Panc1 (cell line): ENCODE data around the gene ADCYAP1R1. TPM values are rescaled to one million over a fixed set of nuclear protein-coding genes. Genes with fewer than 3 reads are reported as not detected.
A peak's percentile ranks its signal among the peaks of the same experiment; 100 is the strongest.

Source experiments
- ATAC-seq: fragments of 200-7000 bp; cut with Tn5 transposase; 2 replicates; pipeline ENCODE4 v1.9.1; 2020; ENCODE audit warnings: mild to moderate bottlenecking, moderate library complexity
- BruUV-seq: library from RNA; stranded (reverse); fragments of 400-500 nt; replicated peaks from 2 replicates; lab custom pipeline; 2021; lab: Mats Ljungman, UMichigan
- CTCF ChIA-PET: fragments of 300-600 bp; sonication (Branson Sonifier 250); formaldehyde crosslinking; loops from one replicate; lab custom pipeline; 2022; ENCODE audit warnings: antibody characterized with exemption; lab: Charles Lee
- POLR2A ChIA-PET: fragments of 300-600 bp; sonication (Branson Sonifier 250); formaldehyde crosslinking; loops from one replicate; lab custom pipeline; 2022; ENCODE audit warnings: antibody characterized with exemption; lab: Charles Lee
- DNase-seq: peaks from one replicate; pipeline ENCODE4 v3.0.0-alpha.2; 2010; ENCODE audit warnings: low read depth, low spot score
- H3K27ac ChIP-seq: 2 replicates; pipeline ENCODE4 v1.5.1; 2011; ENCODE audit warnings: mild to moderate bottlenecking, low read length, inconsistent platforms
- H3K27me3 ChIP-seq: fragments of 200-500 bp; sonication (Bioruptor generic); 2 replicates; pipeline ENCODE4 v1.6.0; 2014; ENCODE audit warnings: low read length, inconsistent platforms; ENCODE audit not compliant: control insufficient read depth, insufficient read depth
- H3K36me3 ChIP-seq: fragments of 200-500 bp; sonication (Bioruptor generic); 2 replicates; pipeline ENCODE4 v1.5.1; 2014; ENCODE audit warnings: inconsistent platforms, mild to moderate bottlenecking, low read length, moderate library complexity; ENCODE audit not compliant: control insufficient read depth, insufficient read depth
- H3K4me1 ChIP-seq: 2 replicates; pipeline ENCODE4 v1.5.1; 2011; ENCODE audit warnings: inconsistent platforms, mild to moderate bottlenecking, low read length, moderate library complexity; ENCODE audit not compliant: control insufficient read depth, insufficient read depth
- H3K4me3 ChIP-seq, 2 experiments: 2 replicates each; pipeline ENCODE4 v1.5.1; 2011 to 2012; ENCODE audit warnings: low read depth in 2 of 2, low read length in 2 of 2, mild to moderate bottlenecking in 2 of 2, inconsistent platforms in 1 of 2, moderate library complexity in 1 of 2
- H3K9me3 ChIP-seq: fragments of 200-500 bp; sonication (Bioruptor generic); 2 replicates; pipeline ENCODE4 v1.5.1; 2014; ENCODE audit warnings: low read depth, mild to moderate bottlenecking, inconsistent platforms, low read length, moderate library complexity; ENCODE audit not compliant: control insufficient read depth, insufficient read depth
- POLR2AphosphoS5 ChIP-seq: IDR thresholded peaks from 2 replicates; pipeline ENCODE4 v1.6.1; 2012; ENCODE audit warnings: mild to moderate bottlenecking, low read depth, low read length, moderate library complexity
- REST ChIP-seq, 2 experiments: IDR thresholded peaks; 2 replicates each; pipeline ENCODE4 v1.6.1; 2011 to 2012; ENCODE audit warnings: low read depth in 2 of 2, control low read depth in 1 of 2, low read length in 1 of 2, mild to moderate bottlenecking in 1 of 2, moderate library complexity in 1 of 2; ENCODE audit not compliant: insufficient read depth in 1 of 2
- SIN3A ChIP-seq: IDR thresholded peaks from 2 replicates; pipeline ENCODE4 v1.6.1; 2012; ENCODE audit warnings: low read depth, mild to moderate bottlenecking, low read length, moderate library complexity, borderline replicate concordance; ENCODE audit not compliant: insufficient read depth
- TCF7L2 ChIP-seq: IDR thresholded peaks from 2 replicates; pipeline ENCODE4 v1.6.1; 2011; ENCODE audit warnings: mild to moderate bottlenecking, low read depth, low read length, inconsistent platforms
- in situ Hi-C: cut with HindIII; loops from 2 replicates; pipeline ENCODE4 v1.10.0; 2016; ENCODE audit warnings: low sequenced_read_pairs, low pct_unique_long_range_greater_than_20kb
- intact Hi-C: fragments of 100-400 bp; cut with micrococcal nuclease; formaldehyde crosslinking; loops from one replicate; pipeline ENCODE4 v1.10.0; 2022; ENCODE audit not compliant: unreplicated experiment
- total RNA-seq: library from RNA; stranded (reverse); gene quantifications from one replicate; pipeline ENCODE4 v1.2.1, GENCODE V29; 2021; ENCODE audit not compliant: unreplicated experiment
- TF ChIP-seq, protein P1 (sequence below): fragments of 450-650 bp; IDR thresholded peaks from 2 replicates; pipeline ENCODE4 v1.5.1; 2017; ENCODE audit warnings: mild to moderate bottlenecking

ADCYAP1R1 gene
- total RNA-seq, 1 experiment from 2014 or later, result not detected

DNA sequence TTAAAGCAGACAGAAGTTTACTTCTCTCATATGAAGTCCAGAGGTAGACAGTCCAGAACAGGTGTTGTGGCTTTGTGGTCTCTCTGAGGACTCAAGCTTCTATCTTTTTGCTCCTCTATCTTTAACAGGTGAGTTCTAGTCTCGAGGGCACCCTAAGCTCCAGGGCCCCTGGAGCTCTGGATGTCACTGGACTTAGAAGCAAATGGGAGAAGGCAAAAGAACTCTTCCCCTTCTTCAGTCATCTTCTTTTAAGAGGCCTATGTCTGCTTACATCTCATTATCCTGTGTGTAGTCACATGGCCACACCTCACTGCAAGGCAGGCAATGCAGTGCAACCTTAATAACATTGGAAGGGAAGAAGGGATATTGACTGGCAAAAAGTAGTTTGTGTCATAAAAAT is 61.6 kb downstream of the ADCYAP1R1 start:
- POLR2A ChIA-PET, result no interaction called here
- H3K4me1 ChIP-seq, result no peaks in the 10 kb centered on the region
- H3K27me3 ChIP-seq, result peaks cover 22% of the 10 kb centered on the region
- H3K4me3 ChIP-seq, result no peak overlapping the region
- no peaks in the 10 kb centered on the region for H3K36me3 ChIP-seq
- ATAC-seq (no peak), DNase-seq (no peak)
- intact Hi-C loops, result no loop called here
- H3K9me3 ChIP-seq, result no peaks in the 10 kb centered on the region
- CTCF ChIA-PET, result no interaction called here
- no TSS peak for BruUV-seq
- in situ Hi-C loops, result no loop called here
- no peak overlapping the region for H3K27ac ChIP-seq
- TF ChIP-seq SIN3A (no peak), REST (IDR thresholded peaks at IDR 0.05; ENCODE audit: insufficient read depth in 1 of 2, low read depth in 2 of 2, low read length in 1 of 2) (no peak), POLR2AphosphoS5 (no peak), TCF7L2 (no peak)
- TF ChIP-seq, protein P1, sequence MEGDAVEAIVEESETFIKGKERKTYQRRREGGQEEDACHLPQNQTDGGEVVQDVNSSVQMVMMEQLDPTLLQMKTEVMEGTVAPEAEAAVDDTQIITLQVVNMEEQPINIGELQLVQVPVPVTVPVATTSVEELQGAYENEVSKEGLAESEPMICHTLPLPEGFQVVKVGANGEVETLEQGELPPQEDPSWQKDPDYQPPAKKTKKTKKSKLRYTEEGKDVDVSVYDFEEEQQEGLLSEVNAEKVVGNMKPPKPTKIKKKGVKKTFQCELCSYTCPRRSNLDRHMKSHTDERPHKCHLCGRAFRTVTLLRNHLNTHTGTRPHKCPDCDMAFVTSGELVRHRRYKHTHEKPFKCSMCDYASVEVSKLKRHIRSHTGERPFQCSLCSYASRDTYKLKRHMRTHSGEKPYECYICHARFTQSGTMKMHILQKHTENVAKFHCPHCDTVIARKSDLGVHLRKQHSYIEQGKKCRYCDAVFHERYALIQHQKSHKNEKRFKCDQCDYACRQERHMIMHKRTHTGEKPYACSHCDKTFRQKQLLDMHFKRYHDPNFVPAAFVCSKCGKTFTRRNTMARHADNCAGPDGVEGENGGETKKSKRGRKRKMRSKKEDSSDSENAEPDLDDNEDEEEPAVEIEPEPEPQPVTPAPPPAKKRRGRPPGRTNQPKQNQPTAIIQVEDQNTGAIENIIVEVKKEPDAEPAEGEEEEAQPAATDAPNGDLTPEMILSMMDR, result no peak

GRCh38 chr7:31114593-31115343 is 62.7 kb downstream of the ADCYAP1R1 start:
- in situ Hi-C loops (no loop called here), intact Hi-C loops (no loop called here)
- TF ChIP-seq, protein P1, result no peak
- TF ChIP-seq SIN3A (no peak), REST (IDR thresholded peaks at IDR 0.05; ENCODE audit: insufficient read depth in 1 of 2, low read depth in 2 of 2, low read length in 1 of 2) (peak; percentile 97), POLR2AphosphoS5 (no peak), TCF7L2 (no peak)
- no peak for DNase-seq
- no peak overlapping the region for H3K27ac ChIP-seq
- ChIA-PET POLR2A (no interaction called here), CTCF (no interaction called here)
- ATAC-seq, result no peak
- no TSS peak for BruUV-seq
- no peak overlapping the region for H3K4me3 ChIP-seq
- H3K36me3 ChIP-seq, result no peaks in the 10 kb centered on the region
- H3K4me1 ChIP-seq, result no peaks in the 10 kb centered on the region
- H3K9me3 ChIP-seq, result no peaks in the 10 kb centered on the region
- peaks cover 29% of the 10 kb centered on the region for H3K27me3 ChIP-seq
